HepG2 (cell line): ENCODE results near the gene CBFA2T2. TPM values are rescaled to one million over a fixed set of nuclear protein-coding genes. Genes with fewer than 3 reads are reported as not detected.

ENCODE experiments used
- ARNTL ChIP-seq: sonication (generic); formaldehyde crosslinking; IDR thresholded peaks from 2 replicates; pipeline ENCODE4 v1.4.0; 2020; ENCODE audit warnings: mild to moderate bottlenecking, missing genetic modification reagents
- ELF4 ChIP-seq: sonication (generic); formaldehyde crosslinking; IDR thresholded peaks from 2 replicates; pipeline ENCODE4 v1.5.0; 2020; ENCODE audit warnings: missing genetic modification reagents, mild to moderate bottlenecking, moderate library complexity, borderline replicate concordance
- GTF2F1 ChIP-seq: fragments of 150-350 bp; IDR thresholded peaks from 2 replicates; pipeline ENCODE4 v1.6.1; 2014; ENCODE audit warnings: low read length
- GZF1 ChIP-seq: sonication (generic); formaldehyde crosslinking; IDR thresholded peaks from 2 replicates; pipeline ENCODE4 v1.5.1; 2020; ENCODE audit warnings: mild to moderate bottlenecking, missing genetic modification reagents
- KAT2B ChIP-seq: fragments of 150-350 bp; IDR thresholded peaks from 2 replicates; pipeline ENCODE4 v1.6.1; 2014; ENCODE audit warnings: low read depth, low read length, borderline replicate concordance
- MEF2D ChIP-seq: sonication (generic); formaldehyde crosslinking; IDR thresholded peaks from 2 replicates; pipeline ENCODE4 v1.5.1; 2020; ENCODE audit warnings: mild to moderate bottlenecking, missing genetic modification reagents
- MTA3 ChIP-seq: sonication (generic); formaldehyde crosslinking; IDR thresholded peaks from 2 replicates; pipeline ENCODE4 v1.4.0; 2020; ENCODE audit warnings: missing genetic modification reagents
- NR1H2 ChIP-seq: sonication (generic); formaldehyde crosslinking; IDR thresholded peaks from 2 replicates; pipeline ENCODE4 v1.8.1; 2022; ENCODE audit warnings: low read depth, missing genetic modification reagents, borderline replicate concordance
- RERE ChIP-seq: IDR thresholded peaks from 2 replicates; pipeline ENCODE4 v1.6.1; 2016; ENCODE audit warnings: low read depth, missing genetic modification reagents, missing compliant biosample characterization
- SNRNP70 ChIP-seq: fragments of 200-400 bp; formaldehyde crosslinking; IDR thresholded peaks from 2 replicates; pipeline ENCODE4 v1.6.1; 2017; ENCODE audit warnings: mild to moderate bottlenecking, low read depth, low read length, moderate library complexity
- STAT5B ChIP-seq: sonication (generic); formaldehyde crosslinking; IDR thresholded peaks from 2 replicates; pipeline ENCODE4 v1.4.0; 2020; ENCODE audit warnings: missing genetic modification reagents
- TARDBP ChIP-seq: sonication (generic); formaldehyde crosslinking; IDR thresholded peaks from 2 replicates; pipeline ENCODE4 v1.8.0; 2022; ENCODE audit warnings: mild to moderate bottlenecking, missing genetic modification reagents
- UBTF ChIP-seq: sonication (generic); formaldehyde crosslinking; IDR thresholded peaks from 2 replicates; pipeline ENCODE4 v1.4.0; 2020; ENCODE audit warnings: mild to moderate bottlenecking, missing genetic modification reagents
- ZBTB3 ChIP-seq: sonication (generic); formaldehyde crosslinking; IDR thresholded peaks from 2 replicates; pipeline ENCODE4 v1.4.0; 2020; ENCODE audit warnings: low read depth, mild to moderate bottlenecking, moderate library complexity, missing genetic modification reagents, borderline replicate concordance
- ZFY ChIP-seq: sonication (generic); formaldehyde crosslinking; IDR thresholded peaks from 2 replicates; pipeline ENCODE4 v1.4.0; 2020; ENCODE audit warnings: missing genetic modification reagents
- ZNF12 ChIP-seq: sonication (generic); formaldehyde crosslinking; IDR thresholded peaks from 2 replicates; pipeline ENCODE4 v1.5.0; 2020; ENCODE audit warnings: missing genetic modification reagents
- ZNF138 ChIP-seq: sonication (generic); formaldehyde crosslinking; IDR thresholded peaks from 2 replicates; pipeline ENCODE4 v1.5.0; 2020; ENCODE audit warnings: mild to moderate bottlenecking, low read depth, missing genetic modification reagents
- ZNF580 ChIP-seq: IDR thresholded peaks from 2 replicates; pipeline ENCODE4 v1.6.1; 2016; ENCODE audit warnings: low read depth, borderline replicate concordance
- ZNF597 ChIP-seq: sonication (generic); formaldehyde crosslinking; IDR thresholded peaks from 2 replicates; pipeline ENCODE4 v1.5.0; 2020; ENCODE audit warnings: missing genetic modification reagents
- ZNF678 ChIP-seq: sonication (generic); formaldehyde crosslinking; IDR thresholded peaks from 2 replicates; pipeline ENCODE4 v1.4.0; 2020; ENCODE audit warnings: mild to moderate bottlenecking, missing genetic modification reagents
- ZNF724P ChIP-seq: sonication (generic); formaldehyde crosslinking; IDR thresholded peaks from 2 replicates; pipeline ENCODE4 v1.8.0; 2022; ENCODE audit warnings: missing genetic modification reagents, borderline replicate concordance
- ZNF761 ChIP-seq: sonication (generic); formaldehyde crosslinking; conservative IDR thresholded peaks from 2 replicates; pipeline ENCODE4 v1.4.0; 2020; ENCODE audit warnings: mild to moderate bottlenecking, missing genetic modification reagents
- ZZZ3 ChIP-seq: sonication (generic); formaldehyde crosslinking; IDR thresholded peaks from 2 replicates; pipeline ENCODE4 v1.4.0; 2020; ENCODE audit warnings: missing genetic modification reagents, mild to moderate bottlenecking, borderline replicate concordance
- polyA plus RNA-seq, 8 experiments: library from polyadenylated mRNA; depleted of rRNA in 3 of 8; stranded (reverse) in 7 of 8; unstranded in 1 of 8; fragments of >200 nt; fragmentation: Illumina TruSeq in 4 of 8; extraction: Trizol in 4 of 8; gene quantifications; 2 replicates each; pipeline versions ENCODE4 v1.2.1 to v1.2.3, GENCODE V29; 2011 to 2016; ENCODE audit warnings: low read depth in 4 of 8, missing spikeins in 1 of 8, mixed read lengths in 1 of 8; ENCODE audit not compliant: insufficient read depth in 1 of 8
- total RNA-seq, 5 experiments: library from RNA; depleted of rRNA; stranded (reverse); fragments of >200 nt; fragmentation: Illumina TruSeq; extraction: Trizol; gene quantifications; 2 replicates each; pipeline ENCODE4 v1.2.3, GENCODE V29; 2016; ENCODE audit warnings: low read depth in 1 of 5

Gene CBFA2T2
- total and polyA plus RNA-seq, 2 of the 13 experiments (the other 11 are each of a cell fraction or from before 2014, with no cell fraction given): 6.3 to 21.2 TPM

- no peak for TF ChIP-seq UBTF (CRISPR knock-in tag)
- TF ChIP-seq ZNF138: no peak
- TF ChIP-seq ELF4 (CRISPR knock-in tag): 0 out of 2 replicates have a peak, but pooled peaks have one; percentile 22
- no peak for TF ChIP-seq TARDBP (CRISPR knock-in tag)
- TF ChIP-seq MTA3 (CRISPR knock-in tag): no peak
- no peak for TF ChIP-seq RERE
- no peak for TF ChIP-seq GTF2F1
- TF ChIP-seq ZZZ3 (CRISPR knock-in tag): no peak
- TF ChIP-seq ZNF761: no peak
- no peak for TF ChIP-seq ZBTB3 (CRISPR knock-in tag)
- TF ChIP-seq KAT2B: no peak
- no peak for TF ChIP-seq ZNF724P (CRISPR knock-in tag)
- TF ChIP-seq ZNF580 (CRISPR knock-in tag): no peak
- no peak for TF ChIP-seq ZFY (CRISPR knock-in tag)
- TF ChIP-seq MEF2D (CRISPR knock-in tag): no peak
- TF ChIP-seq ZNF597 (CRISPR knock-in tag): no peak
- TF ChIP-seq NR1H2 (CRISPR knock-in tag): no peak
- TF ChIP-seq GZF1 (CRISPR knock-in tag): no peak
- TF ChIP-seq ZNF678 (CRISPR knock-in tag): no peak
- no peak for TF ChIP-seq ARNTL
- no peak for TF ChIP-seq STAT5B (CRISPR knock-in tag)
- TF ChIP-seq SNRNP70: no peak
- TF ChIP-seq ZNF12 (CRISPR knock-in tag): no peak
Measured at GRCh38 chr20:33554914-33555420, 65.1 kb downstream of the CBFA2T2 start (continued).
